Astrocyte (in vitro differentiated cells and primary cell): ENCODE measurements around the gene ADAMTS6.

Experiments
- EZH2 ChIP-seq: IDR thresholded peaks from 2 replicates; pipeline ENCODE4 v1.6.1; 2012; ENCODE audit warnings: mild to moderate bottlenecking, low read length, inconsistent platforms; ENCODE audit not compliant: insufficient read depth
- TF ChIP-seq, protein P1 (sequence below): IDR thresholded peaks from 2 replicates; pipeline ENCODE4 v1.5.1; 2011; ENCODE audit warnings: low read depth, mild to moderate bottlenecking, inconsistent platforms, low read length, moderate library complexity; ENCODE audit not compliant: insufficient read depth

DNA sequence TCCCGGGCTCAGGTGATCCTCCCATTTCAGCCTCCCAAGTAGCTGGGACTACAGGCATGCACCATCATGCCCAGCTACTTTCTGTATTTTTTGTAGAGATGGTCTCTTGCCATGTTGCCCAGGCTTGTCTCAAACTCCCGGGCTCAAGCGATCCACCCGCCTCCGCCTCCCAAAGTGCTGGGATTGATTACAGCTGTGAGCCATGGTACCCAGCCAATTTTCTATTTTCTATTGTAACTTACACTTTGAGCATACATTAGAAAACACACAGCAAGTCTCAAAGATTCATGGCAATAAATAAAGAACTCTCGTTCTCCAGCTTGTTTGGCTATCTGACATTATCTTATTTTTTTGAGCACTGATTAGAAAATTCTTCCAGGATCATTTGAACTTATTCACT is 228.7 kb downstream of the ADAMTS6 start:
- TF ChIP-seq, protein P1, sequence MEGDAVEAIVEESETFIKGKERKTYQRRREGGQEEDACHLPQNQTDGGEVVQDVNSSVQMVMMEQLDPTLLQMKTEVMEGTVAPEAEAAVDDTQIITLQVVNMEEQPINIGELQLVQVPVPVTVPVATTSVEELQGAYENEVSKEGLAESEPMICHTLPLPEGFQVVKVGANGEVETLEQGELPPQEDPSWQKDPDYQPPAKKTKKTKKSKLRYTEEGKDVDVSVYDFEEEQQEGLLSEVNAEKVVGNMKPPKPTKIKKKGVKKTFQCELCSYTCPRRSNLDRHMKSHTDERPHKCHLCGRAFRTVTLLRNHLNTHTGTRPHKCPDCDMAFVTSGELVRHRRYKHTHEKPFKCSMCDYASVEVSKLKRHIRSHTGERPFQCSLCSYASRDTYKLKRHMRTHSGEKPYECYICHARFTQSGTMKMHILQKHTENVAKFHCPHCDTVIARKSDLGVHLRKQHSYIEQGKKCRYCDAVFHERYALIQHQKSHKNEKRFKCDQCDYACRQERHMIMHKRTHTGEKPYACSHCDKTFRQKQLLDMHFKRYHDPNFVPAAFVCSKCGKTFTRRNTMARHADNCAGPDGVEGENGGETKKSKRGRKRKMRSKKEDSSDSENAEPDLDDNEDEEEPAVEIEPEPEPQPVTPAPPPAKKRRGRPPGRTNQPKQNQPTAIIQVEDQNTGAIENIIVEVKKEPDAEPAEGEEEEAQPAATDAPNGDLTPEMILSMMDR, result no peak
- no peak for TF ChIP-seq EZH2
